MM.1S (cell line): ENCODE data around the gene GPR155.
A peak's percentile ranks its signal among the peaks of the same experiment; 100 is the strongest.
"Not testable (repeated sequence)": the region's sequence is repeated elsewhere in the genome, so short reads cannot be mapped to it uniquely, and the experiment has no call there.

Experiments
- DNase-seq: peaks from one replicate; pipeline ENCODE4 v3.0.0-alpha.2; 2015
- H2AFZ ChIP-seq: fragments of 300-600 bp; sonication (generic); 2 replicates; pipeline ENCODE4 v1.6.0; 2016; ENCODE audit warnings: antibody characterized with exemption, low read length
- H3F3A ChIP-seq: fragments of 300-600 bp; sonication (generic); 2 replicates; pipeline ENCODE4 v1.6.1; 2016; ENCODE audit warnings: mild to moderate bottlenecking, antibody characterized with exemption, low read length, moderate library complexity, mixed read lengths; ENCODE audit not compliant: insufficient read depth
- H3K27ac ChIP-seq: fragments of 300-600 bp; sonication (generic); 2 replicates; pipeline ENCODE4 v1.5.1; 2016; ENCODE audit warnings: mild to moderate bottlenecking, low read length
- H3K27me3 ChIP-seq: fragments of 300-600 bp; sonication (generic); replicated peaks from 2 replicates; pipeline ENCODE4 v1.6.0; 2016; ENCODE audit warnings: low read length; ENCODE audit not compliant: insufficient read depth
- H3K36me3 ChIP-seq: fragments of 300-600 bp; sonication (generic); replicated peaks from 2 replicates; pipeline ENCODE4 v1.6.1; 2016; ENCODE audit warnings: mild to moderate bottlenecking, low read length, mixed read lengths; ENCODE audit not compliant: insufficient read depth
- H3K4me1 ChIP-seq: fragments of 300-600 bp; sonication (generic); 2 replicates; pipeline ENCODE4 v1.6.1; 2016; ENCODE audit warnings: low read length, mixed read lengths
- H3K4me2 ChIP-seq: fragments of 300-600 bp; sonication (generic); 2 replicates; pipeline ENCODE4 v1.6.0; 2016; ENCODE audit warnings: low read depth, low read length
- H3K4me3 ChIP-seq: fragments of 300-600 bp; sonication (generic); 2 replicates; pipeline ENCODE4 v1.5.1; 2016; ENCODE audit warnings: low read length, mixed read lengths
- H3K79me2 ChIP-seq: fragments of 300-600 bp; sonication (generic); 2 replicates; pipeline ENCODE4 v1.6.1; 2016; ENCODE audit warnings: mixed run types, low read length, mixed read lengths
- H3K9ac ChIP-seq: fragments of 300-600 bp; sonication (generic); 2 replicates; pipeline ENCODE4 v1.6.1; 2016; ENCODE audit warnings: low read length, mixed read lengths
- H3K9me2 ChIP-seq: fragments of 300-600 bp; sonication (generic); replicated peaks from 2 replicates; pipeline ENCODE4 v1.6.1; 2016; ENCODE audit warnings: mild to moderate bottlenecking, low read length, mixed read lengths; ENCODE audit not compliant: insufficient read depth
- H3K9me3 ChIP-seq: fragments of 300-600 bp; sonication (generic); replicated peaks from 2 replicates; pipeline ENCODE4 v1.6.1; 2016; ENCODE audit warnings: mild to moderate bottlenecking, low read length, mixed read lengths; ENCODE audit not compliant: insufficient read depth
- H4K20me1 ChIP-seq: fragments of 300-600 bp; sonication (generic); 2 replicates; pipeline ENCODE4 v1.6.1; 2016; ENCODE audit warnings: mild to moderate bottlenecking, low read length, moderate library complexity, mixed read lengths; ENCODE audit not compliant: insufficient read depth
- CTCF ChIP-seq: fragments of 300-600 bp; sonication (generic); IDR thresholded peaks from 2 replicates; pipeline ENCODE4 v1.5.1; 2016; ENCODE audit warnings: antibody characterized with exemption, low read length, mixed read lengths
- EZH2 ChIP-seq: fragments of 300-600 bp; sonication (generic); optimal IDR thresholded peaks from 2 replicates; pipeline ENCODE3; 2017; ENCODE audit warnings: low read depth, mild to moderate bottlenecking, antibody characterized with exemption, low read length, mixed read lengths
- EZH2phosphoT487 ChIP-seq: fragments of 300-600 bp; sonication (generic); IDR thresholded peaks from 2 replicates; pipeline ENCODE4 v1.6.1; 2018; ENCODE audit warnings: antibody characterized with exemption, low read length

The GPR155 gene

GRCh38 chr2:174395969-174396630 is 90.7 kb downstream of the GPR155 start:
- Histone ChIP-seq H3K27ac (peak overlapping the region; percentile 75), H3K4me1 (peaks cover 11% of the 10 kb centered on the region), H3K9ac (peak overlapping the region; percentile 83), H3K9me3 (no peaks in the 10 kb centered on the region), H4K20me1 (no peaks in the 10 kb centered on the region), H3K4me2 (peak overlapping the region; percentile 74), H3F3A (peaks cover 8% of the 10 kb centered on the region; the same call in 1 of the 2 replicates), H2AFZ (peak overlapping the region; percentile 81), H3K27me3 (no peaks in the 10 kb centered on the region), H3K36me3 (no peaks in the 10 kb centered on the region), H3K4me3 (peak overlapping the region; percentile 72), H3K79me2 (peaks cover 44% of the 10 kb centered on the region), H3K9me2 (no peaks in the 10 kb centered on the region)
- peak; percentile 48 for DNase-seq
- no peak for TF ChIP-seq EZH2phosphoT487
- TF ChIP-seq CTCF = no peak
- no peak for TF ChIP-seq EZH2

- Histone ChIP-seq H3K4me2 (peak within 1 kb of the TSS; percentile 74), H3K27ac (peak within 1 kb of the TSS; percentile 75), H3K9ac (peak within 1 kb of the TSS; percentile 83), H3K4me3 (peak within 1 kb of the TSS; percentile 72), H3K9me3 (no peaks in the 10 kb centered on the region), H3K9me2 (no peaks in the 10 kb centered on the region), H3F3A (peaks cover 8% of the 10 kb centered on the region; the same call in 1 of the 2 replicates), H3K4me1 (peaks cover 11% of the 10 kb centered on the region), H4K20me1 (no peaks in the 10 kb centered on the region), H3K36me3 (no peaks in the 10 kb centered on the region), H3K79me2 (peaks cover 51% of the 10 kb centered on the region), H2AFZ (peak within 1 kb of the TSS; percentile 81), H3K27me3 (no peaks in the 10 kb centered on the region)
- peak; percentile 93 for DNase-seq
- TF ChIP-seq EZH2 (no peak), CTCF (no peak), EZH2phosphoT487 (no peak)
Measured at GRCh38 chr2:174395284-174395968, 91.4 kb downstream of the GPR155 start, which contains the start of gene SCRN3. SCRN3 (plus strand) TSS chr2:174395730; CDS start chr2:174398284, 2,554 bp downstream.

- Histone ChIP-seq H2AFZ (no peak overlapping the region), H3F3A (peaks cover 8% of the 10 kb centered on the region; the same call in 1 of the 2 replicates), H3K4me2 (no peak overlapping the region), H3K9ac (no peak overlapping the region), H3K4me1 (peaks cover 11% of the 10 kb centered on the region), H3K4me3 (no peak overlapping the region), H3K9me2 (no peaks in the 10 kb centered on the region), H3K9me3 (no peaks in the 10 kb centered on the region), H3K27ac (no peak overlapping the region), H3K79me2 (peaks cover 75% of the 10 kb centered on the region), H4K20me1 (no peaks in the 10 kb centered on the region), H3K27me3 (no peaks in the 10 kb centered on the region), H3K36me3 (no peaks in the 10 kb centered on the region)
- TF ChIP-seq EZH2phosphoT487 (no peak), EZH2 (no peak), CTCF (no peak)
- no peak for DNase-seq
Measured at GRCh38 chr2:174392706-174393105, 94.1 kb downstream of the GPR155 start.

GRCh38 chr2:174390303-174390702 is 96.5 kb downstream of the GPR155 start:
- peaks cover 11% of the 10 kb centered on the region for H3K4me1 ChIP-seq
- H3K4me2 ChIP-seq, H4K20me1 ChIP-seq: not testable (repeated sequence)

More at GRCh38 chr2:174390303-174390702, 96.5 kb downstream of the GPR155 start:
- H3K27me3 ChIP-seq, H2AFZ ChIP-seq, H3F3A ChIP-seq, H3K36me3 ChIP-seq, H3K9me3 ChIP-seq, H3K27ac ChIP-seq, H3K9me2 ChIP-seq, DNase-seq, H3K9ac ChIP-seq, H3K4me3 ChIP-seq: not testable (repeated sequence)
- H3K79me2 ChIP-seq = peaks cover 90% of the 10 kb centered on the region
